Measurements from ENCODE around the gene FAM3B. TPM values are rescaled to one million over a fixed set of nuclear protein-coding genes. Genes with fewer than 3 reads are reported as not detected.

Gene FAM3B
- total RNA-seq, 1 donor from 2014 or later: 0.23 TPM

GRCh38 chr21:41373253-41373652 lies 56.7 kb downstream of the FAM3B start:
- Mint-ChIP-seq H3K27me3 (ENCODE audit: low read depth) (no peaks in the 10 kb centered on the region), H3K27ac (ENCODE audit: unreplicated experiment) (no peak overlapping the region), H3K9me3 (peaks cover 2% of the 10 kb centered on the region), H3K4me3 (no peak overlapping the region), H3K4me1 (peaks cover 5% of the 10 kb centered on the region), H3K36me3 (ENCODE audit: low read depth) (no peaks in the 10 kb centered on the region)
- TF ChIP-seq, protein P1, sequence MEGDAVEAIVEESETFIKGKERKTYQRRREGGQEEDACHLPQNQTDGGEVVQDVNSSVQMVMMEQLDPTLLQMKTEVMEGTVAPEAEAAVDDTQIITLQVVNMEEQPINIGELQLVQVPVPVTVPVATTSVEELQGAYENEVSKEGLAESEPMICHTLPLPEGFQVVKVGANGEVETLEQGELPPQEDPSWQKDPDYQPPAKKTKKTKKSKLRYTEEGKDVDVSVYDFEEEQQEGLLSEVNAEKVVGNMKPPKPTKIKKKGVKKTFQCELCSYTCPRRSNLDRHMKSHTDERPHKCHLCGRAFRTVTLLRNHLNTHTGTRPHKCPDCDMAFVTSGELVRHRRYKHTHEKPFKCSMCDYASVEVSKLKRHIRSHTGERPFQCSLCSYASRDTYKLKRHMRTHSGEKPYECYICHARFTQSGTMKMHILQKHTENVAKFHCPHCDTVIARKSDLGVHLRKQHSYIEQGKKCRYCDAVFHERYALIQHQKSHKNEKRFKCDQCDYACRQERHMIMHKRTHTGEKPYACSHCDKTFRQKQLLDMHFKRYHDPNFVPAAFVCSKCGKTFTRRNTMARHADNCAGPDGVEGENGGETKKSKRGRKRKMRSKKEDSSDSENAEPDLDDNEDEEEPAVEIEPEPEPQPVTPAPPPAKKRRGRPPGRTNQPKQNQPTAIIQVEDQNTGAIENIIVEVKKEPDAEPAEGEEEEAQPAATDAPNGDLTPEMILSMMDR (conservative IDR thresholded peaks at IDR 0.05): no peak
- DNase-seq (ENCODE audit: low read depth, low spot score): no peak

GRCh38 chr21:41373763-41374162 lies 57.2 kb downstream of the FAM3B start:
- H3K27me3 Mint-ChIP-seq (ENCODE audit: low read depth): no peaks in the 10 kb centered on the region
- no peak overlapping the region for H3K27ac Mint-ChIP-seq (ENCODE audit: unreplicated experiment)
- no peak for DNase-seq (ENCODE audit: low read depth, low spot score)
- peaks cover 2% of the 10 kb centered on the region for H3K9me3 Mint-ChIP-seq
- H3K4me1 Mint-ChIP-seq: peaks cover 5% of the 10 kb centered on the region
- no peak overlapping the region for H3K4me3 Mint-ChIP-seq
- TF ChIP-seq, protein P1 (conservative IDR thresholded peaks at IDR 0.05): no peak
- no peaks in the 10 kb centered on the region for H3K36me3 Mint-ChIP-seq (ENCODE audit: low read depth)

GRCh38 chr21:41374177-41374712 lies 57.6 kb downstream of the FAM3B start:
- H3K27me3 Mint-ChIP-seq (ENCODE audit: low read depth): no peaks in the 10 kb centered on the region
- TF ChIP-seq, protein P1 (conservative IDR thresholded peaks at IDR 0.05): no peak
- no peak overlapping the region for H3K4me3 Mint-ChIP-seq
- peaks cover 2% of the 10 kb centered on the region for H3K9me3 Mint-ChIP-seq
- no peak overlapping the region for H3K27ac Mint-ChIP-seq (ENCODE audit: unreplicated experiment)
- no peaks in the 10 kb centered on the region for H3K36me3 Mint-ChIP-seq (ENCODE audit: low read depth)
- peaks cover 2% of the 10 kb centered on the region for H3K4me1 Mint-ChIP-seq
- no peak for DNase-seq (ENCODE audit: low read depth, low spot score)

DNA sequence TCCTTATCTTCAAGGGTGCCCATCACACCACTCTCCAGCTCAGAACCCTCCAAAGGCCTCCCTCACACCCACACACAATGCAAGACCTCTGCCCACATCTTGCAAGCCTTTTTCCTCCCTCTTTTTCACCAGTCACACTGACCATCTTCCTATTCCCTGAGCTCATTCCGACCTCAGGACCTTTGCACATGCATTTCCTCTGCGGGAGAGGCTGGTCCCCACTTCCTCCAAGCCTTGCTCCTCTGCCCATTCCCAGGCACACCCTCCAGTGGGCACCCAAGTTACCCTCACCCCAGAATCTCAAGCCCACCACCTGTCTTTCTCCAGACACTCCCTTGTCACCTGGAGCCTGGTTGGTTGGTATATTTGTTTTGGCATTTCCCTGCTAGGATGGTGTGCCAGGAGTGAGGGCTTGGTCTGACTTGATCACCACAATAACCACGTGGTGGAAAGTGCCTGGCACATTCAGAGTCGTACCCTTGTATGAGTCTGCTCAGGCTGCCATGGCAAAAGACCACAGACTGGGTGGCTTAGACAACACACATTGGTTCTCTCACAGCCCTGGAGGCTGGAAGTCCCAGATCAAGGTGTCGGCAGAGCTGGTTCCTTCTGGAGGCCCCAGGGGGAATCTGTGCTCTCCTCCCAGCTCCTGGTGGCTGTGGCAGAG lies 58.4 kb downstream of the FAM3B start:
- H3K9me3 Mint-ChIP-seq: peaks cover 2% of the 10 kb centered on the region
- no peak overlapping the region for H3K27ac Mint-ChIP-seq (ENCODE audit: unreplicated experiment)
- H3K4me3 Mint-ChIP-seq: no peak overlapping the region
- H3K36me3 Mint-ChIP-seq (ENCODE audit: low read depth): no peaks in the 10 kb centered on the region
- no peaks in the 10 kb centered on the region for H3K27me3 Mint-ChIP-seq (ENCODE audit: low read depth)
- no peak for DNase-seq (ENCODE audit: low read depth, low spot score)
- TF ChIP-seq, protein P1 (conservative IDR thresholded peaks at IDR 0.05): no peak
- H3K4me1 Mint-ChIP-seq: no peaks in the 10 kb centered on the region

DNA sequence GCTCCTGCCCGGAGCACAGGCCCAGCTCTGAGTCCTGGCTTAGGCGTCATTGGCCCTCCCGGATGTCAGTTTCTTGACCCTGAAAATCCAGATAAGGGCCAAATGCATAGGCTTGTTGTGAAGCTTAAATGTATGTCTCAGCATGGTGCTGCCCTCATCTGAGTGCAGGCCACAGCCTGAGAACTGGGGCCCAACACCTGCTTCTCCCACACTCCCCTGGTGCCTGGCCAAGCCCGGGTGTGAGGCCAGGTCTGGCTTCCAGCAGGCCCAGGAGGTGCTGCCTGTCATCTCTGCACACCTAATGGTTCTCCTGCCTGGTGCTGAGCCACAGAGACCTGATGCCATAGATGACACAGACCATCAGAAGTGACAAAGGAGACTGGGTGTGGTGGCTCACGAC lies 59.3 kb downstream of the FAM3B start:
- H3K4me3 Mint-ChIP-seq: no peak overlapping the region
- no peaks in the 10 kb centered on the region for H3K27me3 Mint-ChIP-seq (ENCODE audit: low read depth)
- TF ChIP-seq, protein P1 (conservative IDR thresholded peaks at IDR 0.05): no peak
- H3K9me3 Mint-ChIP-seq: no peaks in the 10 kb centered on the region
- no peak overlapping the region for H3K27ac Mint-ChIP-seq (ENCODE audit: unreplicated experiment)
- H3K36me3 Mint-ChIP-seq (ENCODE audit: low read depth): no peaks in the 10 kb centered on the region
- no peak for DNase-seq (ENCODE audit: low read depth, low spot score)
- no peaks in the 10 kb centered on the region for H3K4me1 Mint-ChIP-seq
